MM.1S (cell line): Measurements from ENCODE around the gene KCNN4.

Experiments
- CTCF ChIP-seq: fragments of 300-600 bp; sonication (generic); IDR thresholded peaks from 2 replicates; pipeline ENCODE4 v1.5.1; 2016; ENCODE audit warnings: antibody characterized with exemption, low read length, mixed read lengths
- EZH2phosphoT487 ChIP-seq: fragments of 300-600 bp; sonication (generic); IDR thresholded peaks from 2 replicates; pipeline ENCODE4 v1.6.1; 2018; ENCODE audit warnings: antibody characterized with exemption, low read length

GRCh38 chr19:43718627-43719377 lies 62.0 kb downstream of the KCNN4 start:
- TF ChIP-seq CTCF (no peak), EZH2phosphoT487 (no peak)
